ENCODE results near the gene PRSS35. TPM values are rescaled to one million over a fixed set of nuclear protein-coding genes. Genes with fewer than 3 reads are reported as not detected.

The PRSS35 gene
- total RNA-seq, 1 experiment from 2014 or later = 0.10 TPM

- Histone ChIP-seq H3K4me1 (ENCODE audit: control insufficient read depth, insufficient read depth, low read length) (no peaks in the 10 kb centered on the region), H3K27me3 (ENCODE audit: control insufficient read depth, insufficient read depth, low read length) (peaks cover 8% of the 10 kb centered on the region; the same call in 1 of the 2 replicates), H3K9me3 (ENCODE audit: control insufficient read depth, insufficient read depth, low read depth, low read length) (no peaks in the 10 kb centered on the region), H3K36me3 (ENCODE audit: control insufficient read depth, insufficient read depth, low read length) (no peaks in the 10 kb centered on the region), H3K4me3 (ENCODE audit: low read depth in 2 of 2, low read length in 2 of 2) (no peak overlapping the region), H3K27ac (ENCODE audit: low read length) (no peak overlapping the region)
- intact Hi-C loops (cut with micrococcal nuclease; ENCODE audit: unreplicated experiment) (loop anchor here (1.0 to 5.0 kb wide), 2 partner anchors 97 to 448 kb away; partner anchors contain the start of genes DOP1A and UBE3D), in situ Hi-C loops (cut with HindIII; ENCODE audit: low pct_unique_long_range_greater_than_20kb, low sequenced_read_pairs) (loop anchor here (25.0 kb wide), 1 partner anchor 428 kb away; no protein-coding TSS in a partner anchor)
- TF ChIP-seq CTCF (IDR thresholded peaks at IDR 0.05) (peak; percentile 78; the same call in 1 of the 2 replicates), POLR2AphosphoS5 (IDR thresholded peaks at IDR 0.05; ENCODE audit: low read depth, low read length) (no peak)
- ChIA-PET POLR2A (no interaction called here), CTCF (interaction anchor here (1.2 to 1.5 kb wide), 3 partner anchors 97 to 448 kb away, joined by 4 to 6 read pairs (median 5); partner anchors contain the start of gene DOP1A)
- no TSS peak for BruUV-seq (replicated peaks)
- DNase-seq (ENCODE audit: low read depth, low spot score) (peak; percentile 72), ATAC-seq (no peak)
Measured at GRCh38 chr6:83514866-83515466, 2.6 kb downstream of the PRSS35 start.

- in situ Hi-C loops (cut with HindIII; ENCODE audit: low pct_unique_long_range_greater_than_20kb, low sequenced_read_pairs) = loop anchor here (25.0 kb wide), 1 partner anchor 430 kb away; no protein-coding TSS in a partner anchor
- CTCF ChIA-PET = no interaction called here
- Histone ChIP-seq H3K4me1 (ENCODE audit: control insufficient read depth, insufficient read depth, low read length) (no peaks in the 10 kb centered on the region), H3K27me3 (ENCODE audit: control insufficient read depth, insufficient read depth, low read length) (peaks cover 8% of the 10 kb centered on the region; the same call in 1 of the 2 replicates), H3K9me3 (ENCODE audit: control insufficient read depth, insufficient read depth, low read depth, low read length) (no peaks in the 10 kb centered on the region), H3K27ac (ENCODE audit: low read length) (no peak overlapping the region), H3K36me3 (ENCODE audit: control insufficient read depth, insufficient read depth, low read length) (no peaks in the 10 kb centered on the region), H3K4me3 (ENCODE audit: low read depth in 2 of 2, low read length in 2 of 2) (no peak overlapping the region)
- ATAC-seq (no peak), DNase-seq (ENCODE audit: low read depth, low spot score) (no peak)
- BruUV-seq (replicated peaks) = no TSS peak
- TF ChIP-seq POLR2AphosphoS5 (IDR thresholded peaks at IDR 0.05; ENCODE audit: low read depth, low read length) (no peak), REST (IDR thresholded peaks at IDR 0.05; ENCODE audit: insufficient read depth in 1 of 2, low read depth in 2 of 2, low read length in 1 of 2) (no peak), TCF7L2 (IDR thresholded peaks at IDR 0.05; ENCODE audit: low read depth, low read length) (no peak), SIN3A (IDR thresholded peaks at IDR 0.05; ENCODE audit: borderline replicate concordance, insufficient read depth, low read depth, low read length) (no peak), CTCF (IDR thresholded peaks at IDR 0.05) (no peak)
- POLR2A ChIA-PET = no interaction called here
- intact Hi-C loops (cut with micrococcal nuclease; ENCODE audit: unreplicated experiment) = no loop called here
Measured at GRCh38 chr6:83517500-83517899, 5.2 kb downstream of the PRSS35 start.
